ENCODE results near the gene FAN1. TPM values are rescaled to one million over a fixed set of nuclear protein-coding genes. Genes with fewer than 3 reads are reported as not detected.

FAN1 gene
- total and polyA plus RNA-seq, 2 of the 13 experiments (the other 11 are each of a cell fraction or from before 2014, with no cell fraction given): 10.8 to 20.1 TPM

DNA sequence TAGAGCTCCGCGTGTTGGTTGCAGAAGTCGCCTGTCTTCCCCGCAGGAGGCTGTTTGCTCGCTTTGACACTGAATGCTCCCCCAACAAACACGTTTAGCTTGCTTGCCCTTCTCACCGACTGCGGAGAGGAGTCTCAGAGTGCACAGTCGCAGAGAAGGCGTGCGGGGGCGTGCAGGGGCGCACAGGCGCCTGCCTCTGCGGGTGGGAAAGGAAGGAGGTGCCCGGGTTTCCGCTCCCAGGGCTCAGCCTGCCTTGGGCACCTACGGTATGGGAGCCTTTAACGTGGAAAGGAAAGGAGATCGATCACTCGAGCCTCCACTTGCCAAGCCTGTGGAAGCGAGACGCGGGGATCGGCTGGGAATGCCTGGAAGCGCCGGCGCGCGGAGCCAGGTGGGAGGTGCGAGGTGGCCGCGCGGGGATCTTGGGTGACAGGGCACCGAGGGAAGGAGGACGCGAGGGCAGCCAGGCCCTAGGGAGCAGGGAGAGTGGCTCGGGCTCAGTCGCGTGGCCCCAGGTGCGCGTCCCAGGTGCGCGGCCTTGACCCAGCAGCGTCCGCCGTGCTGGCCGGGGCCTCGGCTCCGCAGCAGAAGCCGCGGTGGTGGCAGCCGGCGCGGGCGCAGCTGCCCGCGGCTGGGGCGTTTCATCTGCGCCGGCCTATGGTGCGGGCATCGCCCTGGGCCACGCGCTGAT lies at the start of gene FAN1 (continued):
- TF ChIP-seq, protein P1, sequence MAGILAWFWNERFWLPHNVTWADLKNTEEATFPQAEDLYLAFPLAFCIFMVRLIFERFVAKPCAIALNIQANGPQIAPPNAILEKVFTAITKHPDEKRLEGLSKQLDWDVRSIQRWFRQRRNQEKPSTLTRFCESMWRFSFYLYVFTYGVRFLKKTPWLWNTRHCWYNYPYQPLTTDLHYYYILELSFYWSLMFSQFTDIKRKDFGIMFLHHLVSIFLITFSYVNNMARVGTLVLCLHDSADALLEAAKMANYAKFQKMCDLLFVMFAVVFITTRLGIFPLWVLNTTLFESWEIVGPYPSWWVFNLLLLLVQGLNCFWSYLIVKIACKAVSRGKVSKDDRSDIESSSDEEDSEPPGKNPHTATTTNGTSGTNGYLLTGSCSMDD (CRISPR knock-in tag; IDR thresholded peaks at IDR 0.05): no peak
- TF ChIP-seq ZNF572 (CRISPR knock-in tag; IDR thresholded peaks at IDR 0.05): peak; percentile 53; the same call in 1 of the 2 replicates
- TF ChIP-seq YEATS2 (CRISPR knock-in tag; IDR thresholded peaks at IDR 0.05; ENCODE audit: borderline replicate concordance): peak; percentile 84; the same call in 1 of the 2 replicates
- TF ChIP-seq, protein P2, sequence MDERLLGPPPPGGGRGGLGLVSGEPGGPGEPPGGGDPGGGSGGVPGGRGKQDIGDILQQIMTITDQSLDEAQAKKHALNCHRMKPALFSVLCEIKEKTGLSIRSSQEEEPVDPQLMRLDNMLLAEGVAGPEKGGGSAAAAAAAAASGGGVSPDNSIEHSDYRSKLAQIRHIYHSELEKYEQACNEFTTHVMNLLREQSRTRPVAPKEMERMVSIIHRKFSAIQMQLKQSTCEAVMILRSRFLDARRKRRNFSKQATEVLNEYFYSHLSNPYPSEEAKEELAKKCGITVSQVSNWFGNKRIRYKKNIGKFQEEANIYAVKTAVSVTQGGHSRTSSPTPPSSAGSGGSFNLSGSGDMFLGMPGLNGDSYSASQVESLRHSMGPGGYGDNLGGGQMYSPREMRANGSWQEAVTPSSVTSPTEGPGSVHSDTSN (CRISPR knock-in tag; IDR thresholded peaks at IDR 0.05): no peak
- TF ChIP-seq ZNF224 (CRISPR knock-in tag; IDR thresholded peaks at IDR 0.05): 0 out of 2 replicates have a peak, but pooled peaks have one; percentile 24
- no peak for TF ChIP-seq ARNT (IDR thresholded peaks at IDR 0.05)
- TF ChIP-seq TOE1 (CRISPR knock-in tag; IDR thresholded peaks at IDR 0.05): no peak
- TF ChIP-seq, protein P3, sequence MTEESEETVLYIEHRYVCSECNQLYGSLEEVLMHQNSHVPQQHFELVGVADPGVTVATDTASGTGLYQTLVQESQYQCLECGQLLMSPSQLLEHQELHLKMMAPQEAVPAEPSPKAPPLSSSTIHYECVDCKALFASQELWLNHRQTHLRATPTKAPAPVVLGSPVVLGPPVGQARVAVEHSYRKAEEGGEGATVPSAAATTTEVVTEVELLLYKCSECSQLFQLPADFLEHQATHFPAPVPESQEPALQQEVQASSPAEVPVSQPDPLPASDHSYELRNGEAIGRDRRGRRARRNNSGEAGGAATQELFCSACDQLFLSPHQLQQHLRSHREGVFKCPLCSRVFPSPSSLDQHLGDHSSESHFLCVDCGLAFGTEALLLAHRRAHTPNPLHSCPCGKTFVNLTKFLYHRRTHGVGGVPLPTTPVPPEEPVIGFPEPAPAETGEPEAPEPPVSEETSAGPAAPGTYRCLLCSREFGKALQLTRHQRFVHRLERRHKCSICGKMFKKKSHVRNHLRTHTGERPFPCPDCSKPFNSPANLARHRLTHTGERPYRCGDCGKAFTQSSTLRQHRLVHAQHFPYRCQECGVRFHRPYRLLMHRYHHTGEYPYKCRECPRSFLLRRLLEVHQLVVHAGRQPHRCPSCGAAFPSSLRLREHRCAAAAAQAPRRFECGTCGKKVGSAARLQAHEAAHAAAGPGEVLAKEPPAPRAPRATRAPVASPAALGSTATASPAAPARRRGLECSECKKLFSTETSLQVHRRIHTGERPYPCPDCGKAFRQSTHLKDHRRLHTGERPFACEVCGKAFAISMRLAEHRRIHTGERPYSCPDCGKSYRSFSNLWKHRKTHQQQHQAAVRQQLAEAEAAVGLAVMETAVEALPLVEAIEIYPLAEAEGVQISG (CRISPR knock-in tag; IDR thresholded peaks at IDR 0.05): peak; percentile 91
- no peak for TF ChIP-seq ZNF672 (CRISPR knock-in tag; IDR thresholded peaks at IDR 0.05)
- TF ChIP-seq TSC22D2 (CRISPR knock-in tag; IDR thresholded peaks at IDR 0.05; ENCODE audit: borderline replicate concordance): peak; percentile 50
- no peak for TF ChIP-seq ZNF20 (CRISPR knock-in tag; IDR thresholded peaks at IDR 0.05)
- TF ChIP-seq, protein P4, sequence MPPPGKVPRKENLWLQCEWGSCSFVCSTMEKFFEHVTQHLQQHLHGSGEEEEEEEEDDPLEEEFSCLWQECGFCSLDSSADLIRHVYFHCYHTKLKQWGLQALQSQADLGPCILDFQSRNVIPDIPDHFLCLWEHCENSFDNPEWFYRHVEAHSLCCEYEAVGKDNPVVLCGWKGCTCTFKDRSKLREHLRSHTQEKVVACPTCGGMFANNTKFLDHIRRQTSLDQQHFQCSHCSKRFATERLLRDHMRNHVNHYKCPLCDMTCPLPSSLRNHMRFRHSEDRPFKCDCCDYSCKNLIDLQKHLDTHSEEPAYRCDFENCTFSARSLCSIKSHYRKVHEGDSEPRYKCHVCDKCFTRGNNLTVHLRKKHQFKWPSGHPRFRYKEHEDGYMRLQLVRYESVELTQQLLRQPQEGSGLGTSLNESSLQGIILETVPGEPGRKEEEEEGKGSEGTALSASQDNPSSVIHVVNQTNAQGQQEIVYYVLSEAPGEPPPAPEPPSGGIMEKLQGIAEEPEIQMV (CRISPR knock-in tag; IDR thresholded peaks at IDR 0.05; ENCODE audit: low read depth): peak; percentile 80; the same call in 1 of the 2 replicates
- 0 out of 2 replicates have a peak, but pooled peaks have one; percentile 39 for TF ChIP-seq MIER2 (CRISPR knock-in tag; IDR thresholded peaks at IDR 0.05)
- no peak for TF ChIP-seq KDM1A (CRISPR knock-in tag; IDR thresholded peaks at IDR 0.05)
- TF ChIP-seq, protein P5, sequence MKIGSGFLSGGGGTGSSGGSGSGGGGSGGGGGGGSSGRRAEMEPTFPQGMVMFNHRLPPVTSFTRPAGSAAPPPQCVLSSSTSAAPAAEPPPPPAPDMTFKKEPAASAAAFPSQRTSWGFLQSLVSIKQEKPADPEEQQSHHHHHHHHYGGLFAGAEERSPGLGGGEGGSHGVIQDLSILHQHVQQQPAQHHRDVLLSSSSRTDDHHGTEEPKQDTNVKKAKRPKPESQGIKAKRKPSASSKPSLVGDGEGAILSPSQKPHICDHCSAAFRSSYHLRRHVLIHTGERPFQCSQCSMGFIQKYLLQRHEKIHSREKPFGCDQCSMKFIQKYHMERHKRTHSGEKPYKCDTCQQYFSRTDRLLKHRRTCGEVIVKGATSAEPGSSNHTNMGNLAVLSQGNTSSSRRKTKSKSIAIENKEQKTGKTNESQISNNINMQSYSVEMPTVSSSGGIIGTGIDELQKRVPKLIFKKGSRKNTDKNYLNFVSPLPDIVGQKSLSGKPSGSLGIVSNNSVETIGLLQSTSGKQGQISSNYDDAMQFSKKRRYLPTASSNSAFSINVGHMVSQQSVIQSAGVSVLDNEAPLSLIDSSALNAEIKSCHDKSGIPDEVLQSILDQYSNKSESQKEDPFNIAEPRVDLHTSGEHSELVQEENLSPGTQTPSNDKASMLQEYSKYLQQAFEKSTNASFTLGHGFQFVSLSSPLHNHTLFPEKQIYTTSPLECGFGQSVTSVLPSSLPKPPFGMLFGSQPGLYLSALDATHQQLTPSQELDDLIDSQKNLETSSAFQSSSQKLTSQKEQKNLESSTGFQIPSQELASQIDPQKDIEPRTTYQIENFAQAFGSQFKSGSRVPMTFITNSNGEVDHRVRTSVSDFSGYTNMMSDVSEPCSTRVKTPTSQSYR (CRISPR knock-in tag; IDR thresholded peaks at IDR 0.05; ENCODE audit: borderline replicate concordance): peak; percentile 36; the same call in 1 of the 2 replicates
- no peak for TF ChIP-seq NFE2L2 (IDR thresholded peaks at IDR 0.05; ENCODE audit: low read length)
- TF ChIP-seq ZNF563 (CRISPR knock-in tag; IDR thresholded peaks at IDR 0.05): peak; percentile 97
- no peak for TF ChIP-seq ZNF136 (CRISPR knock-in tag; IDR thresholded peaks at IDR 0.05; ENCODE audit: low read depth)
